ENCODE measurements around the gene GOLGA8O. TPM values are rescaled to one million over a fixed set of nuclear protein-coding genes. Genes with fewer than 3 reads are reported as not detected.
"Not testable (repeated sequence)": the region's sequence is repeated elsewhere in the genome, so short reads cannot be mapped to it uniquely, and the experiment has no call there.

GOLGA8O gene
- total and polyA plus RNA-seq, 2 of the 13 experiments (the other 11 are each of a cell fraction or from before 2014, with no cell fraction given) = 0.04 TPM; not detected in 1

DNA sequence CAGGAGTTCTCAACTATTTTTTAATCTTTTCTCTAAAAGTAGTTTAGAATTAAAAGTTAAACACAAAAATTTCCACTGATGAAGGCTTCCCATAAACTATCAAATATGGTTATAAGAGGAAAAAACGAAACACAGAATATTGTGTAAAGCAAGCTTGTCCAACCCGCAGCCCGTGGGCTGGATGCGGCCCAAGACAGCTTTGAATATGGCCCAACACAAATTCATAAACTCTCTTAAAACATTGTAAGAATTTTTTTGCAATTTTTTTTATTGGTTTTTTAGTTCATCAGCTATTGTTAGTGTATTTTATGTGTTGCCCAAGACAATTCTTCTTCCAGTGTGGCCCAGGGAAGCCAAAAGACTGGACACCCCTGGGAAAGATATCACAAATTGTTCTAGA is 28.9 kb downstream of the GOLGA8O start:
- H3K4me3 ChIP-seq (replicated peaks in 1 of 3; ENCODE audit: insufficient read depth in 1 of 3, low read depth in 2 of 3, low read length in 3 of 3); H3K4me2 ChIP-seq (ENCODE audit: low read depth, low read length); in situ Hi-C loops (cut with HindIII; ENCODE audit: extremely low pct_ligation_motif_present, low pct_unique_long_range_greater_than_20kb); FAIRE-seq; intact Hi-C loops (cut with micrococcal nuclease; ENCODE audit: unreplicated experiment); H3K27ac ChIP-seq (ENCODE audit: extremely low read length, insufficient read depth, low read length); POLR2A ChIA-PET; BruUV-seq (replicated peaks); H4K20me1 ChIP-seq (ENCODE audit: insufficient read depth, low read length); H3K79me2 ChIP-seq (ENCODE audit: insufficient read depth, low read length); H3K4me1 ChIP-seq (ENCODE audit: insufficient read depth, low read length); H3K9ac ChIP-seq (ENCODE audit: insufficient read depth, low read depth, low read length); ATAC-seq; H3K36me3 ChIP-seq (replicated peaks in 1 of 2; ENCODE audit: control insufficient read depth in 1 of 2, insufficient read depth in 2 of 2, low read length in 2 of 2); DNase-seq (ENCODE audit: low spot score); H3K9me3 ChIP-seq (ENCODE audit: low read length); H3K27me3 ChIP-seq (ENCODE audit: control insufficient read depth in 1 of 2, insufficient read depth in 2 of 2, low read length in 2 of 2); H2AFZ ChIP-seq (ENCODE audit: low read length); CTCF ChIA-PET (ENCODE audit: low intra/inter-chr PET ratio, low total read pairs): not testable (repeated sequence)
- WGBS (ENCODE audit: low lambda C conversion rate) = 71% methylated on average over 4 of the region's 4 CpGs

DNA sequence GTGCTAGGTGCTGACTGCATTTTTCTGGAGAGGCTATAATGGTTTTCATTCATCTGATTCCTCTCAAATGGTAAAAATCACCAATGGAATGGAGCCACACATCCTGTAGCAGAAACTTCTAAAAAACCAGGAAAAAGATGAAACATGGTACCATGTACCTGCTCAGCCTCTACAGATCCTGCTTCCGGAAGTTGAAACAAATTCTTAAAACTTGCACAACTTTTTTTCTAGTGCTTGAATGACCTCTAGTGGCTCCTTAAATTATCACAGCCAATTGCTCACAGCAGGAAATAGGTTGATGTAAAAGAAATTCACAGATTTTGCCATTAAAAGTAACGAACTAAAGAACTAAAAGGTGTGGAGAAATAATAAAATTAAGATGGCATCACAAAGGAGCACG is 47.5 kb downstream of the GOLGA8O start:
- H3K4me3 ChIP-seq (replicated peaks in 1 of 3; ENCODE audit: insufficient read depth in 1 of 3, low read depth in 2 of 3, low read length in 3 of 3); H3K27me3 ChIP-seq (ENCODE audit: control insufficient read depth in 1 of 2, insufficient read depth in 2 of 2, low read length in 2 of 2); BruUV-seq (replicated peaks); POLR2A ChIA-PET; H3K9me3 ChIP-seq (ENCODE audit: low read length); FAIRE-seq; DNase-seq (ENCODE audit: low spot score); intact Hi-C loops (cut with micrococcal nuclease; ENCODE audit: unreplicated experiment); H3K4me1 ChIP-seq (ENCODE audit: insufficient read depth, low read length); H3K27ac ChIP-seq (ENCODE audit: extremely low read length, insufficient read depth, low read length); H3K9ac ChIP-seq (ENCODE audit: insufficient read depth, low read depth, low read length); ATAC-seq; H2AFZ ChIP-seq (ENCODE audit: low read length); H3K79me2 ChIP-seq (ENCODE audit: insufficient read depth, low read length); CTCF ChIA-PET (ENCODE audit: low intra/inter-chr PET ratio, low total read pairs); H3K4me2 ChIP-seq (ENCODE audit: low read depth, low read length); H4K20me1 ChIP-seq (ENCODE audit: insufficient read depth, low read length); H3K36me3 ChIP-seq (replicated peaks in 1 of 2; ENCODE audit: control insufficient read depth in 1 of 2, insufficient read depth in 2 of 2, low read length in 2 of 2); in situ Hi-C loops (cut with HindIII; ENCODE audit: extremely low pct_ligation_motif_present, low pct_unique_long_range_greater_than_20kb): not testable (repeated sequence)
- TF ChIP-seq CEBPG (CRISPR knock-in tag; IDR thresholded peaks at IDR 0.05) = 0 out of 2 replicates have a peak, but pooled peaks have one; percentile 8
- 0 out of 2 replicates have a peak, but pooled peaks have one; percentile 24 for TF ChIP-seq ELF3 (CRISPR knock-in tag; IDR thresholded peaks at IDR 0.05)
- peak; percentile 43 for TF ChIP-seq STAG1 (CRISPR knock-in tag; IDR thresholded peaks at IDR 0.05)
- 2% methylated on average over 2 of the region's 3 CpGs for WGBS (ENCODE audit: low lambda C conversion rate)

DNA sequence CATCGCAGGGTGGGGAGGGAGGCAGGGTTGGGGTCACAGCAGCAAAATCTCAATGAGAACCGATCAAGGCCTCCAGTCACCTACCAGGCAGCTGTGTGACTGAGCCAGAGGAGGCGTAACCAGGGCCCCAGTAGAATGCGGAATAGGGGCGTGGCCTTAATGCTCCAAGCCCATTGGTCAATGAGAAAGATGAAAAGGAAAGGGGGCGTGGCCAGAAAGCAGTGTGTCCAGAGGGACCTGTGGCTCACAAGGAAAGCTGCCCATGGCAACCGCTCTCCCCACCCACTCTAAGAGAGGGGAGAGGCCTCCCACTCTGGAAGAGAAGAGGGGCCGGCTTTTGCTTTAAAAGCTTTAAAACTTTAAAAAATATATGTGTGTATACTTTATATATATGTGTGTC is 52.2 kb downstream of the GOLGA8O start, which contains the start of gene GOLGA8K:
TSS of gene GOLGA8K (minus strand) at position 101 of the 400 bp plus-strand sequence. CDS start at position 3, 98 bp downstream.
- CTCF ChIA-PET (ENCODE audit: low intra/inter-chr PET ratio, low total read pairs); H3K4me3 ChIP-seq (replicated peaks in 1 of 3; ENCODE audit: insufficient read depth in 1 of 3, low read depth in 2 of 3, low read length in 3 of 3); BruUV-seq (replicated peaks); H3K4me1 ChIP-seq (ENCODE audit: insufficient read depth, low read length); H4K20me1 ChIP-seq (ENCODE audit: insufficient read depth, low read length); H2AFZ ChIP-seq (ENCODE audit: low read length); H3K79me2 ChIP-seq (ENCODE audit: insufficient read depth, low read length); POLR2A ChIA-PET; H3K4me2 ChIP-seq (ENCODE audit: low read depth, low read length); FAIRE-seq; H3K27me3 ChIP-seq (ENCODE audit: control insufficient read depth in 1 of 2, insufficient read depth in 2 of 2, low read length in 2 of 2); ATAC-seq; H3K9me3 ChIP-seq (ENCODE audit: low read length); H3K36me3 ChIP-seq (replicated peaks in 1 of 2; ENCODE audit: control insufficient read depth in 1 of 2, insufficient read depth in 2 of 2, low read length in 2 of 2); intact Hi-C loops (cut with micrococcal nuclease; ENCODE audit: unreplicated experiment); DNase-seq (ENCODE audit: low spot score); H3K9ac ChIP-seq (ENCODE audit: insufficient read depth, low read depth, low read length); in situ Hi-C loops (cut with HindIII; ENCODE audit: extremely low pct_ligation_motif_present, low pct_unique_long_range_greater_than_20kb); H3K27ac ChIP-seq (ENCODE audit: extremely low read length, insufficient read depth, low read length): not testable (repeated sequence)
- no CpG with 5 or more reads among the region's 8 CpGs for WGBS (ENCODE audit: low lambda C conversion rate)

DNA sequence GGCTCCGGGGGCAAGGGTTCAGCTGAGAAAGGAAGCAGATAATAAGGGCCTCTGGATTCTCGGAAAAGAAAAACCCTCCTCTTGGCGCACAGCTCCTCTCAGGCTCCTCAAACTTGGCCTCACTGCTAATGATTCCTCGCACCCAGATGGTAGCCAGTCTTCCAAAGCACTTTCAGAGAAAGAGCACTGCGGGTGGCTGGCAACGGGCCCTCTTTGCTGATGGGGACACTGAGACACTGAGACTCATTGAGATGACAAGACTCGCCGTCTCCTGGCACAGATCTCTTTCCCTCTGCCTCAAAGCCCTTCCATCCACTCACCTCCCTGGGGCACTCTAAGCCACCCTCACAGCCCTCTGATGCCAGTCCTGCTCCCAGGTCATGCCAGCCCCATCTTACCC is 58.9 kb downstream of the GOLGA8O start:
- ATAC-seq; H3K4me2 ChIP-seq (ENCODE audit: low read depth, low read length); H3K27me3 ChIP-seq (ENCODE audit: control insufficient read depth in 1 of 2, insufficient read depth in 2 of 2, low read length in 2 of 2); H3K9ac ChIP-seq (ENCODE audit: insufficient read depth, low read depth, low read length); H3K4me1 ChIP-seq (ENCODE audit: insufficient read depth, low read length); BruUV-seq (replicated peaks); FAIRE-seq; DNase-seq (ENCODE audit: low spot score); H3K27ac ChIP-seq (ENCODE audit: extremely low read length, insufficient read depth, low read length); CTCF ChIA-PET (ENCODE audit: low intra/inter-chr PET ratio, low total read pairs); H4K20me1 ChIP-seq (ENCODE audit: insufficient read depth, low read length); POLR2A ChIA-PET; H3K4me3 ChIP-seq (replicated peaks in 1 of 3; ENCODE audit: insufficient read depth in 1 of 3, low read depth in 2 of 3, low read length in 3 of 3); H2AFZ ChIP-seq (ENCODE audit: low read length); intact Hi-C loops (cut with micrococcal nuclease; ENCODE audit: unreplicated experiment); H3K36me3 ChIP-seq (replicated peaks in 1 of 2; ENCODE audit: control insufficient read depth in 1 of 2, insufficient read depth in 2 of 2, low read length in 2 of 2); H3K9me3 ChIP-seq (ENCODE audit: low read length); in situ Hi-C loops (cut with HindIII; ENCODE audit: extremely low pct_ligation_motif_present, low pct_unique_long_range_greater_than_20kb); H3K79me2 ChIP-seq (ENCODE audit: insufficient read depth, low read length): not testable (repeated sequence)
- 80% methylated on average over 1 of the region's 8 CpGs for WGBS (ENCODE audit: low lambda C conversion rate)
